ENCODE measurements around the gene NATD1. TPM values are rescaled to one million over a fixed set of nuclear protein-coding genes. Genes with fewer than 3 reads are reported as not detected.

NATD1 gene
- total RNA-seq, 4 donors from 2014 or later, result 2.4 to 5.1 (median 3.2) TPM

GRCh38 chr17:21289175-21289901 is 36.1 kb upstream of the NATD1 start:
- Histone ChIP-seq H3K27me3 (peaks cover 0 to 5% (median 0%) of the 10 kb centered on the region in 4 donors), H3K27ac (peak overlapping the region; percentile 90 to 99 (median 97)), H3K9me3 (no peaks in the 10 kb centered on the region), H3K36me3 (peaks cover 0 to 29% (median 0%) of the 10 kb centered on the region in 3 donors), H3K4me3 (no peak overlapping the region), H3K4me1 (peaks cover 44 to 72% (median 44%) of the 10 kb centered on the region in 3 donors)
- WGBS, 2 donors, result 64 to 79% methylated on average over 6 to 9 of the region's 11 CpGs
- TF ChIP-seq POLR2A (IDR thresholded peaks at IDR 0.05), result no peak
- no peak for TF ChIP-seq CTCF (IDR thresholded peaks at IDR 0.05)
- no peak for DNase-seq
- intact Hi-C loops (cut with DNase I), result no loop called here

GRCh38 chr17:21288571-21289017 is 35.4 kb upstream of the NATD1 start:
- intact Hi-C loops (cut with DNase I), result no loop called here
- H3K9me3 ChIP-seq, result no peaks in the 10 kb centered on the region
- no peak for TF ChIP-seq CTCF (IDR thresholded peaks at IDR 0.05)
- TF ChIP-seq POLR2A (IDR thresholded peaks at IDR 0.05), result no peak
- peaks cover 0 to 22% (median 0%) of the 10 kb centered on the region in 3 donors for H3K36me3 ChIP-seq
- DNase-seq, result no peak
- H3K27ac ChIP-seq, result peak overlapping the region; percentile 90 to 99 (median 97)
- H3K4me3 ChIP-seq, result peak overlapping the region in 3 of 4 donors; percentile 30 to 92 (median 84)
- H3K27me3 ChIP-seq, result peaks cover 0 to 5% (median 0%) of the 10 kb centered on the region in 4 donors
- 20 to 46% methylated on average over 2 to 6 of the region's 6 CpGs for WGBS, 2 donors
- peaks cover 49 to 70% (median 50%) of the 10 kb centered on the region in 3 donors for H3K4me1 ChIP-seq

- Histone ChIP-seq H3K4me3 (peak overlapping the region in 3 of 4 donors; percentile 65 to 92 (median 84)), H3K36me3 (peaks cover 0 to 14% (median 0%) of the 10 kb centered on the region in 3 donors), H3K4me1 (peaks cover 52 to 72% (median 53%) of the 10 kb centered on the region in 3 donors), H3K27ac (peak overlapping the region; percentile 90 to 99 (median 97)), H3K9me3 (no peaks in the 10 kb centered on the region), H3K27me3 (peaks cover 0 to 5% (median 0%) of the 10 kb centered on the region in 4 donors)
- intact Hi-C loops (cut with DNase I), result no loop called here
- WGBS, 2 donors, result 7 to 11% methylated on average over 3 to 4 of the region's 18 CpGs
- DNase-seq, result peak; percentile 82
- TF ChIP-seq CTCF (IDR thresholded peaks at IDR 0.05), result peak in 1 of 6 experiments; percentile 3
- peak in 2 of 4 donors; percentile 27 to 66 for TF ChIP-seq POLR2A (IDR thresholded peaks at IDR 0.05)
Measured at GRCh38 chr17:21287703-21288449, 34.7 kb upstream of the NATD1 start.

GRCh38 chr17:21286909-21287702 is 33.9 kb upstream of the NATD1 start:
- intact Hi-C loops (cut with DNase I), result no loop called here
- TF ChIP-seq CTCF (IDR thresholded peaks at IDR 0.05) (no peak), POLR2A (IDR thresholded peaks at IDR 0.05) (no peak)
- peaks cover 52 to 80% (median 53%) of the 10 kb centered on the region in 3 donors for H3K4me1 ChIP-seq
- peak overlapping the region; percentile 65 to 97 (median 88) for H3K4me3 ChIP-seq
- H3K27me3 ChIP-seq, result peaks cover 0 to 5% (median 0%) of the 10 kb centered on the region in 4 donors
- 10 to 11% methylated on average over 3 to 4 of the region's 9 CpGs for WGBS, 2 donors
- peaks cover 0 to 9% (median 0%) of the 10 kb centered on the region in 3 donors for H3K36me3 ChIP-seq
- H3K9me3 ChIP-seq, result no peaks in the 10 kb centered on the region
- H3K27ac ChIP-seq, result peak overlapping the region; percentile 90 to 99 (median 97)
- DNase-seq, result no peak
